ENCODE results near the gene PRPS1. TPM values are rescaled to one million over a fixed set of nuclear protein-coding genes. Genes with fewer than 3 reads are reported as not detected.
A peak's percentile ranks its signal among the peaks of the same experiment; 100 is the strongest.
"Not testable (repeated sequence)": the region's sequence is repeated elsewhere in the genome, so short reads cannot be mapped to it uniquely, and the experiment has no call there.

The PRPS1 gene
- total RNA-seq, 1 donor from 2014 or later, result 32.8 TPM

GRCh38 chrX:107675365-107675654, 47.0 kb downstream of the PRPS1 start:
- DNase-seq, result no peak

GRCh38 chrX:107675823-107676555, 47.7 kb downstream of the PRPS1 start:
- DNase-seq, result peak; percentile 46

- DNase-seq, result peak; percentile 82
Observed at GRCh38 chrX:107676559-107677378, 48.5 kb downstream of the PRPS1 start.

GRCh38 chrX:107677501-107677901, 49.2 kb downstream of the PRPS1 start:
- DNase-seq, result no peak

GRCh38 chrX:107677909-107678308, 49.6 kb downstream of the PRPS1 start:
- no peak for DNase-seq

- no peak for DNase-seq
Observed at GRCh38 chrX:107678957-107679740, 50.8 kb downstream of the PRPS1 start.

- DNase-seq, result no peak
Observed at GRCh38 chrX:107682256-107682655, 53.9 kb downstream of the PRPS1 start.

GRCh38 chrX:107683124-107683895, 55.0 kb downstream of the PRPS1 start:
- no peak for DNase-seq

GRCh38 chrX:107683931-107684330, 55.6 kb downstream of the PRPS1 start:
- no peak for DNase-seq

GRCh38 chrX:107684956-107685385, 56.7 kb downstream of the PRPS1 start:
- no peak for DNase-seq

GRCh38 chrX:107685586-107685985, 57.3 kb downstream of the PRPS1 start:
- not testable (repeated sequence) for DNase-seq

- no peak for DNase-seq
Observed at GRCh38 chrX:107686026-107686425, 57.7 kb downstream of the PRPS1 start.

GRCh38 chrX:107686792-107687191, 58.5 kb downstream of the PRPS1 start:
- no peak for DNase-seq

GRCh38 chrX:107687445-107687844, 59.1 kb downstream of the PRPS1 start:
- no peak for DNase-seq

GRCh38 chrX:107691024-107691448, 62.7 kb downstream of the PRPS1 start:
- no peak for DNase-seq

- DNase-seq, result no peak
Observed at GRCh38 chrX:107699616-107700015, 71.3 kb downstream of the PRPS1 start.

- DNase-seq, result peak; percentile 60
Observed at GRCh38 chrX:107700317-107700774, 72.0 kb downstream of the PRPS1 start.

Data from tongue (tissue), 2 donors.